HCT116 (cell line): ENCODE results near the gene MBLAC1. TPM values are rescaled to one million over a fixed set of nuclear protein-coding genes. Genes with fewer than 3 reads are reported as not detected.

ENCODE experiments used
- ATAC-seq: fragments of 200-7000 bp; cut with Tn5 transposase; 2 replicates; pipeline ENCODE4 v1.9.1; 2020; ENCODE audit warnings: mild to moderate bottlenecking, moderate library complexity
- BruUV-seq: library from RNA; stranded (reverse); fragments of 400-500 nt; replicated peaks from 2 replicates; lab custom pipeline; 2021; lab: Mats Ljungman, UMichigan
- CTCF ChIA-PET: fragments of 300-600 bp; sonication (Branson Sonifier 250); formaldehyde crosslinking; loops from one replicate; lab custom pipeline; 2021; ENCODE audit warnings: antibody characterized with exemption; lab: Charles Lee
- POLR2A ChIA-PET: fragments of 300-600, 350-600 bp; sonication (Branson Sonifier 250); formaldehyde crosslinking; loops from one replicate; lab custom pipeline; 2021; ENCODE audit warnings: antibody characterized with exemption; lab: Charles Lee
- RAD21 ChIA-PET, 2 experiments: fragments of 300-600 bp; sonication (Branson Sonifier 250); formaldehyde crosslinking; loops; one replicate each; lab custom pipeline; 2023; ENCODE audit warnings: low total read pairs in 2 of 2; ENCODE audit not compliant: uncharacterized antibody in 2 of 2, unreplicated experiment in 2 of 2, low non-redundant PET in 1 of 2; lab: Charles Lee
- DNase-seq: peaks from one replicate; pipeline ENCODE4 v3.0.0-alpha.2; 2010; ENCODE audit warnings: low read depth, low spot score
- H2AFZ ChIP-seq: fragments of 200-600 bp; shearing (Covaris generic), sonication (generic); 2 replicates; pipeline ENCODE4 v1.6.1; 2017; ENCODE audit warnings: low read depth, mixed run types, mixed read lengths, antibody characterized with exemption, low read length; ENCODE audit not compliant: poor library complexity, severe bottlenecking
- H3K27ac ChIP-seq: 2 replicates; pipeline ENCODE4 v1.5.1; 2012; ENCODE audit warnings: low read depth, low read length
- H3K27me3 ChIP-seq: fragments of 200-600 bp; sonication (generic); 2 replicates; pipeline ENCODE4 v1.6.1; 2016; ENCODE audit warnings: mixed run types, low read length, mixed read lengths; ENCODE audit not compliant: insufficient read depth
- H3K36me3 ChIP-seq, 2 experiments: fragments of 200-500 bp in 1 of 2; fragments of 200-600 bp in 1 of 2; sonication (Bioruptor generic) in 1 of 2; sonication (generic) in 1 of 2; 2 replicates each; pipeline versions ENCODE4 v1.5.1 to v1.6.1; 2014 to 2016; ENCODE audit warnings: low read length in 2 of 2, inconsistent platforms in 1 of 2, mixed read lengths in 1 of 2, mixed run types in 1 of 2; ENCODE audit not compliant: insufficient read depth in 2 of 2, control insufficient read depth in 1 of 2
- H3K4me1 ChIP-seq, 2 experiments: fragments of 200-600 bp in 1 of 2; sonication (generic) in 1 of 2; 2 replicates each; pipeline versions ENCODE4 v1.5.1 to v1.6.1; 2012 to 2017; ENCODE audit warnings: low read length in 2 of 2, inconsistent platforms in 1 of 2, mild to moderate bottlenecking in 1 of 2, mixed read lengths in 1 of 2, mixed run types in 1 of 2, moderate library complexity in 1 of 2; ENCODE audit not compliant: insufficient read depth in 2 of 2, control insufficient read depth in 1 of 2
- H3K4me2 ChIP-seq: fragments of 200-600 bp; sonication (generic); 2 replicates; pipeline ENCODE4 v1.6.1; 2017; ENCODE audit warnings: mixed run types, low read length, mixed read lengths
- H3K4me3 ChIP-seq, 2 experiments: fragments of 200-600 bp in 1 of 2; sonication (generic) in 1 of 2; replicated peaks in 1 of 2; 2 replicates each; pipeline ENCODE4 v1.5.1; 2011 to 2016; ENCODE audit warnings: low read length in 2 of 2, control low read depth in 1 of 2, low read depth in 1 of 2, mild to moderate bottlenecking in 1 of 2, mixed read lengths in 1 of 2, mixed run types in 1 of 2
- H3K79me2 ChIP-seq: fragments of 200-600 bp; sonication (generic); 2 replicates; pipeline ENCODE4 v1.6.1; 2017; ENCODE audit warnings: mild to moderate bottlenecking, mixed run types, low read length, moderate library complexity, mixed read lengths; ENCODE audit not compliant: insufficient read depth
- H3K9ac ChIP-seq: fragments of 200-600 bp; sonication (generic); 2 replicates; pipeline ENCODE4 v1.6.1; 2016; ENCODE audit warnings: low read length, mixed read lengths
- H3K9me2 ChIP-seq: fragments of 200-600 bp; sonication (generic), shearing (Covaris generic); 2 replicates; pipeline ENCODE4 v1.6.1; 2017; ENCODE audit warnings: mixed run types, mild to moderate bottlenecking, moderate library complexity; ENCODE audit not compliant: insufficient read depth
- H3K9me3 ChIP-seq, 2 experiments: fragments of 200-500 bp in 1 of 2; fragments of 200-600 bp in 1 of 2; sonication (Bioruptor generic) in 1 of 2; sonication (generic) in 1 of 2; 2 replicates each; pipeline ENCODE4 v1.6.1; 2014 to 2017; ENCODE audit warnings: low read length in 2 of 2, mixed read lengths in 2 of 2, inconsistent platforms in 1 of 2, low read depth in 1 of 2, mild to moderate bottlenecking in 1 of 2, mixed run types in 1 of 2, moderate library complexity in 1 of 2; ENCODE audit not compliant: control insufficient read depth in 1 of 2, insufficient read depth in 1 of 2
- H4K20me1 ChIP-seq: fragments of 200-600 bp; sonication (generic), shearing (Covaris generic); 2 replicates; pipeline ENCODE4 v1.6.1; 2017; ENCODE audit warnings: mixed run types, mild to moderate bottlenecking, moderate library complexity; ENCODE audit not compliant: insufficient read depth
- ATF3 ChIP-seq: IDR thresholded peaks from 2 replicates; pipeline ENCODE4 v1.6.1; 2012
- CBX3 ChIP-seq: IDR thresholded peaks from 2 replicates; pipeline ENCODE4 v1.6.1; 2012; ENCODE audit warnings: low read depth
- EGR1 ChIP-seq: IDR thresholded peaks from 2 replicates; pipeline ENCODE4 v1.6.1; 2012; ENCODE audit warnings: low read depth
- ELF1 ChIP-seq: IDR thresholded peaks from 2 replicates; pipeline ENCODE4 v1.6.1; 2012; ENCODE audit warnings: low read depth, borderline replicate concordance
- EZH2phosphoT487 ChIP-seq: fragments of 200-600 bp; IDR thresholded peaks from 2 replicates; pipeline ENCODE4 v1.6.1; 2018; ENCODE audit warnings: antibody characterized with exemption, borderline replicate concordance
- FOSL1 ChIP-seq: IDR thresholded peaks from 2 replicates; pipeline ENCODE4 v1.6.1; 2012; ENCODE audit warnings: low read depth
- JUND ChIP-seq: IDR thresholded peaks from 2 replicates; pipeline ENCODE4 v1.6.1; 2012
- POLR2A ChIP-seq: IDR thresholded peaks from 2 replicates; pipeline ENCODE4 v1.7.0; 2011; ENCODE audit warnings: borderline replicate concordance; ENCODE audit not compliant: insufficient read depth, insufficient read length; ENCODE audit errors: extremely low read depth
- RAD21 ChIP-seq: IDR thresholded peaks from 2 replicates; pipeline ENCODE4 v1.6.1; 2012; ENCODE audit warnings: low read depth, mild to moderate bottlenecking
- SIN3A ChIP-seq: IDR thresholded peaks from 2 replicates; pipeline ENCODE4 v1.6.1; 2012; ENCODE audit warnings: low read depth
- SP1 ChIP-seq: IDR thresholded peaks from 2 replicates; pipeline ENCODE4 v1.6.1; 2012; ENCODE audit warnings: low read depth
- SRF ChIP-seq: IDR thresholded peaks from 2 replicates; pipeline ENCODE4 v1.6.1; 2012; ENCODE audit warnings: low read depth
- TCF7L2 ChIP-seq: IDR thresholded peaks from 2 replicates; pipeline ENCODE4 v1.7.0; 2011; ENCODE audit warnings: borderline replicate concordance, inconsistent platforms; ENCODE audit not compliant: insufficient read depth, insufficient read length; ENCODE audit errors: extremely low read depth
- ZBTB33 ChIP-seq: IDR thresholded peaks from 2 replicates; pipeline ENCODE4 v1.6.1; 2011; ENCODE audit warnings: mild to moderate bottlenecking, low read length, moderate library complexity; ENCODE audit not compliant: insufficient replicate concordance; ENCODE audit errors: extremely low read depth
- ZFX ChIP-seq: fragments of 450-650 bp; IDR thresholded peaks from 2 replicates; pipeline ENCODE4 v1.6.1; 2017
- ZNF274 ChIP-seq: fragments of 200-500 bp; sonication (Bioruptor generic); IDR thresholded peaks from 2 replicates; pipeline ENCODE4 v1.6.1; 2014; ENCODE audit warnings: mild to moderate bottlenecking, low read depth, low read length, inconsistent platforms
- intact Hi-C: fragments of 100-400 bp; cut with micrococcal nuclease; formaldehyde crosslinking; loops from 2 replicates; pipeline ENCODE4 v1.10.0; 2022
- total RNA-seq: library from RNA; stranded (reverse); gene quantifications from one replicate; pipeline ENCODE4 v1.2.1, GENCODE V29; 2021; ENCODE audit not compliant: unreplicated experiment

The MBLAC1 gene
- total RNA-seq, 1 experiment from 2014 or later, result 2.0 TPM

- Histone ChIP-seq H3K9me3 (no peaks in the 10 kb centered on the region), H3K4me3 (no peak overlapping the region), H3K27ac (no peak overlapping the region), H2AFZ (no peak overlapping the region), H3K79me2 (no peaks in the 10 kb centered on the region), H3K9me2 (no peaks in the 10 kb centered on the region), H3K9ac (no peak overlapping the region), H3K27me3 (no peaks in the 10 kb centered on the region), H3K36me3 (no peaks in the 10 kb centered on the region), H4K20me1 (no peaks in the 10 kb centered on the region), H3K4me2 (no peak overlapping the region), H3K4me1 (peaks cover 3 to 12% of the 10 kb centered on the region in 2 experiments; a peak in 2 of 4 replicates)
- BruUV-seq, result no TSS peak
- DNase-seq, result no peak
- TF ChIP-seq POLR2A (no peak), ZNF274 (no peak)
- intact Hi-C loops, result no loop called here
- ChIA-PET CTCF (interaction anchor here (1.0 kb wide), 1 partner anchor 15 kb away, joined by 3 read pairs; no protein-coding TSS in a partner anchor), RAD21 (no interaction called here), POLR2A (no interaction called here)
- ATAC-seq, result no peak
These were observed 48.6 kb downstream of the MBLAC1 start for GRCh38 chr7:100175296-100175935.

GRCh38 chr7:100176096-100177044, 49.6 kb downstream of the MBLAC1 start:
- H3K4me1 ChIP-seq, result peaks cover 3 to 12% of the 10 kb centered on the region in 2 experiments; a peak in 2 of 4 replicates
- no peaks in the 10 kb centered on the region for H3K36me3 ChIP-seq
- H4K20me1 ChIP-seq, result no peaks in the 10 kb centered on the region
- H3K4me3 ChIP-seq, result peak overlapping the region; percentile 72 to 85
- no peak for ATAC-seq
- ChIA-PET CTCF (interaction anchor here (0.7 to 1.8 kb wide), 3 partner anchors 13 to 41 kb away, joined by 3 to 11 read pairs (median 3); no protein-coding TSS in a partner anchor), RAD21 (interaction anchor here in 1 of 2 experiments (0.6 kb wide), 1 partner anchor 123 kb away, joined by 5 read pairs; no protein-coding TSS in a partner anchor), POLR2A (interaction anchor here (1.0 to 1.4 kb wide), 3 partner anchors 10 to 28 kb away, joined by 4 to 7 read pairs (median 4); partner anchors contain the start of gene LAMTOR4)
- H3K9ac ChIP-seq, result peak overlapping the region; percentile 65
- no peak for DNase-seq
- TF ChIP-seq EZH2phosphoT487 (no peak), CBX3 (no peak), JUND (no peak), EGR1 (no peak), ELF1 (no peak), RAD21 (no peak), TCF7L2 (no peak), SP1 (no peak), FOSL1 (no peak), ZFX (no peak), SIN3A (no peak), ZNF274 (no peak), ATF3 (no peak), SRF (no peak), ZBTB33 (no peak)
- intact Hi-C loops, result no loop called here
- peak overlapping the region; percentile 91 for H3K4me2 ChIP-seq
- H3K9me2 ChIP-seq, result no peaks in the 10 kb centered on the region
- no peaks in the 10 kb centered on the region for H3K79me2 ChIP-seq
- H3K9me3 ChIP-seq, result no peaks in the 10 kb centered on the region
- peak overlapping the region; percentile 32; the same call in 1 of the 2 replicates for H3K27ac ChIP-seq
- TSS peak; percentile 69 for BruUV-seq
- H3K27me3 ChIP-seq, result no peaks in the 10 kb centered on the region
- H2AFZ ChIP-seq, result no peak overlapping the region
